Testis (tissue), 3 donors: ENCODE results near the gene WDR27. TPM values are rescaled to one million over a fixed set of nuclear protein-coding genes. Genes with fewer than 3 reads are reported as not detected.

Experiments used
- DNase-seq: peaks from one replicate; pipeline ENCODE4 v3.0.0-alpha.2; 2019
- H3K27ac ChIP-seq, 2 donors: fragments of 200-600 bp; sonication (generic); one replicate each; pipeline ENCODE4 v1.5.1; 2019
- H3K27me3 ChIP-seq: fragments of 200-600 bp; sonication (generic); one replicate; pipeline ENCODE4 v1.5.1; 2019
- H3K36me3 ChIP-seq: fragments of 200-600 bp; sonication (generic); one replicate; pipeline ENCODE4 v1.5.1; 2017; ENCODE audit warnings: low read depth; ENCODE audit errors: missing control alignments
- H3K4me1 ChIP-seq: fragments of 200-600 bp; sonication (generic); one replicate; pipeline ENCODE4 v1.5.1; 2019
- H3K4me3 ChIP-seq, 2 donors: fragments of 200-600 bp; sonication (generic); one replicate each; pipeline ENCODE4 v1.5.1; 2017 to 2019
- H3K9me3 ChIP-seq: fragments of 200-600 bp; sonication (generic); one replicate; pipeline ENCODE4 v1.5.1; 2017
- POLR2A ChIP-seq: fragments of 450-650 bp; IDR thresholded peaks from one replicate; pipeline ENCODE4 v1.6.1; 2017; ENCODE audit warnings: antibody characterized with exemption, mild to moderate bottlenecking, moderate library complexity
- WGBS, 2 donors: methylation state at CpG; one replicate each; pipeline ENCODE4 v1.1.5; 2018; 5-methylcytosine and 5-hydroxymethylcytosine counted together
- intact Hi-C: fragments of 100-400 bp; cut with DNase I; formaldehyde crosslinking; loops from one replicate; pipeline ENCODE4 v1.15.1; 2023; ENCODE audit warnings: low total_unique reads
- polyA plus RNA-seq: library from polyadenylated mRNA; stranded (reverse); fragments of 350-450 nt; fragmentation: Illumina TruSeq; extraction: RNeasy Lipid Tissue Mini Kit (QIAGEN cat#74804); gene quantifications from one replicate; pipeline ENCODE4 v1.2.3, GENCODE V29; 2014; ENCODE audit warnings: low read depth, low replicate concordance; ENCODE audit not compliant: insufficient read depth
- total RNA-seq, 2 donors: library from RNA; depleted of rRNA; stranded (reverse); fragments of >200 nt; gene quantifications; one replicate each; pipeline ENCODE4 v1.2.3, GENCODE V29; 2016
- TF ChIP-seq, protein P1 (sequence below), 3 experiments: fragments of 450-650 bp in 2 of 3; fragments of 200-600 bp in 1 of 3; sonication (generic) in 1 of 3; IDR thresholded peaks; one replicate each; pipeline ENCODE4 v1.5.1; 2016 to 2019; ENCODE audit warnings: antibody characterized with exemption in 3 of 3, mild to moderate bottlenecking in 2 of 3, moderate library complexity in 1 of 3

The WDR27 gene
- total and polyA plus RNA-seq, 3 donors from 2014 or later: 32.8 to 101 (median 84.0) TPM

DNA sequence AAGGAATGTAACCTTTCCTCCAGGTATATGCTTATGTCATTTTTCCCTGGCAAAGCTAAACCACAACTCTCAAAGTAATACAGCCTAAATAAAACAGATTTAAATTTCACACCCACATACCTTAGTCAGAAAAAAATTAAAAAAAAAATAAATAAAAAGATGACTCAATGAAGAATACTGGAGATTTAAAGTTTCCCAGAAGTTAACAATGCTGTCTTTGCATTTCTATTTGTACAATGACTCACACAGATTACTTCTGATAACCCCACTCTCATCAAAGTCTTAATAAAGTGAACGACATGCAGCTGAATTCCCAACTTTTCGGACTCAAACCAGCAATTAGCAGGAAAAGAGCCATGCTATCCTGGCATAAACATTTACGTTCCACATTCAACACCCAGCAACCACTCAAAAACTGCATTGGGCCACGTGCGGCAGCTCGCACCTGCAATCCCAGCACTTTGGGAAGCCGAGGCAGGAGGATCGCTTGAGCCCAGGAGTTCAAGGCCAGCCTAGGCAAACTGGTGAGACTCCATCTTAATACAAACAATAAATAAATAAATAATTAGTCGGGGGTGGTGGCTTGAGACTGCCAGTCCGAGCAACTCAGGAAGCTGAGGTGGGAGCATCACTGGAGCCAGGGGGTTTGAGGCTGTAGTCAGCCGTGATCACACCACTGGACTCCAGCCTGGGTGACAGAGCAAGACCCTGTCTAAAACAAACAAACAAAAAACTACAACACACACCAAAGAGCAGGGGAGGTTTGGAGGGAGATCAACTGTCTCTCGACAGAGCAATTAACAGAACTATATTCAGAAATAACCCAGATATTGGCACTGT is 130.5 kb downstream of the WDR27 start:
- DNase-seq: no peak
- 87 to 88% methylated on average over 12 of the region's 12 CpGs for WGBS, 2 donors
- Histone ChIP-seq H3K9me3 (no peaks in the 10 kb centered on the region), H3K4me1 (no peaks in the 10 kb centered on the region), H3K36me3 (no peaks in the 10 kb centered on the region), H3K27ac (no peak overlapping the region), H3K4me3 (no peak overlapping the region), H3K27me3 (no peaks in the 10 kb centered on the region)
- TF ChIP-seq POLR2A: no peak
- TF ChIP-seq, protein P1, sequence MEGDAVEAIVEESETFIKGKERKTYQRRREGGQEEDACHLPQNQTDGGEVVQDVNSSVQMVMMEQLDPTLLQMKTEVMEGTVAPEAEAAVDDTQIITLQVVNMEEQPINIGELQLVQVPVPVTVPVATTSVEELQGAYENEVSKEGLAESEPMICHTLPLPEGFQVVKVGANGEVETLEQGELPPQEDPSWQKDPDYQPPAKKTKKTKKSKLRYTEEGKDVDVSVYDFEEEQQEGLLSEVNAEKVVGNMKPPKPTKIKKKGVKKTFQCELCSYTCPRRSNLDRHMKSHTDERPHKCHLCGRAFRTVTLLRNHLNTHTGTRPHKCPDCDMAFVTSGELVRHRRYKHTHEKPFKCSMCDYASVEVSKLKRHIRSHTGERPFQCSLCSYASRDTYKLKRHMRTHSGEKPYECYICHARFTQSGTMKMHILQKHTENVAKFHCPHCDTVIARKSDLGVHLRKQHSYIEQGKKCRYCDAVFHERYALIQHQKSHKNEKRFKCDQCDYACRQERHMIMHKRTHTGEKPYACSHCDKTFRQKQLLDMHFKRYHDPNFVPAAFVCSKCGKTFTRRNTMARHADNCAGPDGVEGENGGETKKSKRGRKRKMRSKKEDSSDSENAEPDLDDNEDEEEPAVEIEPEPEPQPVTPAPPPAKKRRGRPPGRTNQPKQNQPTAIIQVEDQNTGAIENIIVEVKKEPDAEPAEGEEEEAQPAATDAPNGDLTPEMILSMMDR (IDR thresholded peaks at IDR 0.05): no peak
- intact Hi-C loops: no loop called here

DNA sequence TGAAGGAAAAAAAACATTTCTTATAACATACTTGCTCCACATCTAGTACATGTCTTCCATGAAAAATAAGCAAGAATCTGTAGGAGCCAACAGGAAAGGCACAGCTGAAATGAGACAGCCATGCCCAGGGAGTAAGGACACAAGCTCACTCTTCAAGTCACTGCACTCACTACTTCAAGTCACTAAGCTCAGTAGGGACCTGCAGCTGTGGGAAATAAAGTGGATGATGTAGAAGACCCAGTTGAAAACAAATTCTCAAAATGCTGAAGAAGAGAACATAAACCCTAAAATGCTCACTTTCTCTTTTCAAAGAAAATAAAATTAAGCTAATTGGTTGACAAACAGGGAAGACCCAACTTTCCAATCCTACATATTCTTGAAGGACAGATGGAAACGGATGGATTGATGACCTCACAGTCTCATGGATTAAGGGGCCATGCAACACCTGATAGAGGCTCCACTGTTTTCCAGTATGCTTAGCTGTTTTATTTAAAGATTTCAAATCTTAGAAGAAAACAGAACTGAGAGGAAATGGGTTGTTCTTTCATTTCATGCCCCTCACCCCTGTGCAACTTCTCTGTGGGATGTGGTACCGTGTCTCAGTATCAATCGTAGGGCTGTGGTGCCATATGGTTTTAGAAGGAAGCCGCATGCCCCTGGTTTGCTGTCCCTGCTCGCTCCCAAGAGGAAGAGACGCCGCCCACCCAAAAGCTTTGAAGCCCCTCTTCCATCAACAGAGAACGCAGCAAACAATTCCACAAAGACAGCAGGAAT is 133.3 kb downstream of the WDR27 start:
- Histone ChIP-seq H3K27ac (no peak overlapping the region), H3K9me3 (no peaks in the 10 kb centered on the region), H3K4me1 (no peaks in the 10 kb centered on the region), H3K27me3 (no peaks in the 10 kb centered on the region), H3K36me3 (no peaks in the 10 kb centered on the region), H3K4me3 (no peak overlapping the region)
- no peak for DNase-seq
- intact Hi-C loops: no loop called here
- TF ChIP-seq, protein P1 (IDR thresholded peaks at IDR 0.05): no peak
- no peak for TF ChIP-seq POLR2A
- WGBS, 2 donors: 92 to 94% methylated on average over 8 of the region's 8 CpGs

DNA sequence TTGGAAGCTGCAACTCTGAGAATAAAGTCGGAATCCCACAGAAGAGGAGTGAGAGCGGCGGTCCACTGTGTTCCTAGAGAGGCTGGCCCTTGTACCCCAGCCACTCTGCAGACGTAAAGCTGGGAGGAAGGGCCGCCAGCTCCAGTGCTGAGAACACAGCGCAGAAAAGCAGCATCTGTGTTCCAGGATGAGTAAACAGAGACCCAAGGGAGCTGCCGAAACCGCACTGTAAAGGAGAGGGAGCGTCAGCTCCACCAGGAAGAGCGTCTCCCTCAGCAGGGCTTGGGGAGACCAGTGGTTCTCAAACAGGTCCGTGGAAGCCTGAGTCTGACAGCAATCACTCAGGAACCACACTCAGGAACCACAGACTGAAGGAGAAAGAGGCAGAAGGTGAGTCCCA is 134.0 kb downstream of the WDR27 start:
- WGBS, 2 donors: 89 to 91% methylated on average over 11 of the region's 11 CpGs
- Histone ChIP-seq H3K27me3 (no peaks in the 10 kb centered on the region), H3K9me3 (no peaks in the 10 kb centered on the region), H3K27ac (no peak overlapping the region), H3K4me1 (no peaks in the 10 kb centered on the region), H3K4me3 (no peak overlapping the region), H3K36me3 (no peaks in the 10 kb centered on the region)
- TF ChIP-seq, protein P1 (IDR thresholded peaks at IDR 0.05): no peak
- no peak for TF ChIP-seq POLR2A
- intact Hi-C loops: no loop called here
- DNase-seq: no peak

DNA sequence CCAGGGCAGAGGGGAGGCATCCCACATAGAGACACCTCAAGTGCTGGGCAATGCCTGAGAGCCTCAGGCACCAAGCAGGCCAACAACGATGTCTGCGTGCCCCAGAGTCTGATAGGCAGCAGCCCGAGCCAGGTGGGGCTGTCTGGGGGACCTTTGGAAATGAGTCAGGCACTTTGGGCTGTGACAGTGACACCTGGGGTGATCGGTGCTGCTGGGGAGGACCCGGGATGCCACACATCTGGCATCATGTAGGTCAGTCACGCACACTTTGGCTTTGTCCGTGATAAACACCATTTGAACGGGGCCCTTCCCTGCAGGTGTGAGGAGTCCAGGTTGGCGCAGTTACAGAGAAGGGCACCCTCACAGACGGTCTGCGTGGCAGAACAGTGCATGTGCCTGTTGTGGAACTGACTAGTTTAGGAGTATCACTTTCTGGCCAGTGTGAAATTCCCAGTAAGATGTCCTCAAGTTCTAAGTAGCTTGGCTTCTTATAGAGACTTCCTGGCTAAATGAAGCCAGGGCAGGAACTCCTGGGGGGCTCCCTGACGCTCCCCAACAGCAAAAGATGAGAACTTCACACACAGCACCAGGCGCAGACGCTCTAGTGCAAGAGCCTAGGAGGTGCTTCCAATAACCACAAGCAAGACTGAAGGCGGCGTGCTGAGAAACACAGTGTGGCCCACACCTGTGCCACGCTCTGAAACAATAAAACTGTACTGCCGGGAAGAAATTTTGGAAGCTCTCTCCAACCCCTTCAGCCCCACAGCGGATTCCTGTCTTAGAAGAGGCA is 134.7 kb downstream of the WDR27 start:
- H3K4me3 ChIP-seq: no peak overlapping the region
- no peaks in the 10 kb centered on the region for H3K27me3 ChIP-seq
- H3K36me3 ChIP-seq: no peaks in the 10 kb centered on the region
- intact Hi-C loops: no loop called here
- 91 to 92% methylated on average over 15 to 19 of the region's 19 CpGs for WGBS, 2 donors
- TF ChIP-seq, protein P1 (IDR thresholded peaks at IDR 0.05): no peak
- no peak for TF ChIP-seq POLR2A
- no peak overlapping the region for H3K27ac ChIP-seq
- no peaks in the 10 kb centered on the region for H3K9me3 ChIP-seq
- H3K4me1 ChIP-seq: no peaks in the 10 kb centered on the region
- no peak for DNase-seq
